ENCODE data around the gene LY9. TPM values are rescaled to one million over a fixed set of nuclear protein-coding genes. Genes with fewer than 3 reads are reported as not detected.
A peak's percentile ranks its signal among the peaks of the same experiment; 100 is the strongest.

Gene LY9
- total RNA-seq, 1 experiment from 2014 or later, result not detected

- no peak for DNase-seq (ENCODE audit: low read depth)
Observed at GRCh38 chr1:160801836-160802580, 6.0 kb downstream of the LY9 start.

- DNase-seq (ENCODE audit: low read depth), result no peak
Observed at GRCh38 chr1:160806109-160806665, 10.2 kb downstream of the LY9 start.

- no peak for DNase-seq (ENCODE audit: low read depth)
Observed at GRCh38 chr1:160806784-160807183, 10.8 kb downstream of the LY9 start.

- DNase-seq (ENCODE audit: low read depth), result no peak
Observed at GRCh38 chr1:160807247-160807646, 11.3 kb downstream of the LY9 start.

GRCh38 chr1:160807738-160808137 lies 11.8 kb downstream of the LY9 start:
- no peak for DNase-seq (ENCODE audit: low read depth)

GRCh38 chr1:160808289-160808688 lies 12.3 kb downstream of the LY9 start:
- DNase-seq (ENCODE audit: low read depth), result no peak

GRCh38 chr1:160810486-160810885 lies 14.5 kb downstream of the LY9 start:
- no peak for DNase-seq (ENCODE audit: low read depth)

- DNase-seq (ENCODE audit: low read depth), result no peak
Observed at GRCh38 chr1:160811147-160811546, 15.2 kb downstream of the LY9 start.

- no peak for DNase-seq (ENCODE audit: low read depth)
Observed at GRCh38 chr1:160813215-160813614, 17.2 kb downstream of the LY9 start.

GRCh38 chr1:160814316-160814715 lies 18.3 kb downstream of the LY9 start:
- DNase-seq (ENCODE audit: low read depth), result no peak

GRCh38 chr1:160814856-160815255 lies 18.9 kb downstream of the LY9 start:
- DNase-seq (ENCODE audit: low read depth), result no peak

- DNase-seq (ENCODE audit: low read depth), result no peak
Observed at GRCh38 chr1:160818207-160818937, 22.4 kb downstream of the LY9 start.

- no peak for DNase-seq (ENCODE audit: low read depth)
Observed at GRCh38 chr1:160819186-160819585, 23.2 kb downstream of the LY9 start.

- no peak for DNase-seq (ENCODE audit: low read depth)
Observed at GRCh38 chr1:160821627-160822026, 25.7 kb downstream of the LY9 start.

GRCh38 chr1:160823296-160823695 lies 27.3 kb downstream of the LY9 start:
- DNase-seq (ENCODE audit: low read depth), result no peak

GRCh38 chr1:160826546-160826945 lies 30.6 kb downstream of the LY9 start:
- DNase-seq (ENCODE audit: low read depth), result no peak

- no peak for DNase-seq (ENCODE audit: low read depth)
Observed at GRCh38 chr1:160827418-160827817, 31.4 kb downstream of the LY9 start.

GRCh38 chr1:160829766-160830165 lies 33.8 kb downstream of the LY9 start:
- no peak for DNase-seq (ENCODE audit: low read depth)

GRCh38 chr1:160830321-160831153 lies 34.6 kb downstream of the LY9 start:
- DNase-seq (ENCODE audit: low read depth), result peak; percentile 22

GRCh38 chr1:160834945-160835565 lies 39.1 kb downstream of the LY9 start:
- peak; percentile 16 for DNase-seq (ENCODE audit: low read depth)

GRCh38 chr1:160835751-160836150 lies 39.8 kb downstream of the LY9 start:
- DNase-seq (ENCODE audit: low read depth), result no peak

Measured in LHCN-M2 (cell line).